Keratinocyte (primary cell): ENCODE results near the gene PREB.

Source experiments
- EZH2 ChIP-seq: IDR thresholded peaks from one replicate; pipeline ENCODE4 v1.6.1; 2012; ENCODE audit warnings: inconsistent platforms, mild to moderate bottlenecking, low read length, moderate library complexity
- TF ChIP-seq, protein P1 (sequence below), 3 experiments: IDR thresholded peaks in 1 of 3; conservative IDR thresholded peaks in 1 of 3; optimal IDR thresholded peaks in 1 of 3; 2 replicates in 2 of 3; 3 replicates in 1 of 3; pipeline versions ENCODE3 to v1.5.1; 2011; ENCODE audit warnings: low read length in 3 of 3, mild to moderate bottlenecking in 3 of 3, moderate library complexity in 2 of 3, control low read depth in 1 of 3, inconsistent platforms in 1 of 3; ENCODE audit not compliant: insufficient read depth in 2 of 3; ENCODE audit errors: extremely low read depth in 1 of 3

DNA sequence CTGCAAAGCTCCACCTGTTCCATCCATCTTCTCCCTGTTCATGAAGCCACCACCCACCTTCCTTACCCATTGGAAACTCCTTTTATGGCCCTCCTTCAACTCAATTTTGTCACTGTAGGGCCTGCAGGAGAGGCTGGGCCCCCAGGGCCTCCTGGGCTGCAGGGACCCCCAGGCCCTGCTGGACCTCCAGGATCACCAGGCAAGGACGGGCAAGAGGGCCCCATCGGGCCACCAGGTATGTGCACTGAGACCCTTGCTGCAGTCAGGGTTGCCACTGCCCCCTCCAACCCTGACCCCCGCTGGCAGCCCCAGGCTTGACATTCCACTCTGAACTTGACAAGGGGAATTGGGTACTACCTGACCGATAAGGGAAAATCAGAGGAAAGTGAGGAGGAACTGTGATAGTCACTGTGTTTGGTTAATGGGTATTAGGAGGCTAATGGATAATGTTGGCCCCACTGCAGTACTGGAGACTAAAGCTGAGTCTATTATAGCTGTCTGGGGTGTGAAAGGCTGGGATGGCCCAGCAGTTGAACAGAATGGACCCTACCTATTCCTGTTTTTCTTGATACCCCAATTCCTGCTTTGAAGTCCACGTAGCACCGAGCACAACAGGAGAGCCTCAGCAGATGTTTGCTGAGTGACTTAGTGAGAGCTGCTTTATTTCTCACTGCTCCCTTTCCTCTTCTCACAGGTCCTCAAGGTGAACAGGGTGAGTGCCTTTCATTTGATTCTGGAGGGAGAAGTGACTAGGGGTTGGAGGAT, 50.0 kb downstream of the PREB start:
- TF ChIP-seq, protein P1, sequence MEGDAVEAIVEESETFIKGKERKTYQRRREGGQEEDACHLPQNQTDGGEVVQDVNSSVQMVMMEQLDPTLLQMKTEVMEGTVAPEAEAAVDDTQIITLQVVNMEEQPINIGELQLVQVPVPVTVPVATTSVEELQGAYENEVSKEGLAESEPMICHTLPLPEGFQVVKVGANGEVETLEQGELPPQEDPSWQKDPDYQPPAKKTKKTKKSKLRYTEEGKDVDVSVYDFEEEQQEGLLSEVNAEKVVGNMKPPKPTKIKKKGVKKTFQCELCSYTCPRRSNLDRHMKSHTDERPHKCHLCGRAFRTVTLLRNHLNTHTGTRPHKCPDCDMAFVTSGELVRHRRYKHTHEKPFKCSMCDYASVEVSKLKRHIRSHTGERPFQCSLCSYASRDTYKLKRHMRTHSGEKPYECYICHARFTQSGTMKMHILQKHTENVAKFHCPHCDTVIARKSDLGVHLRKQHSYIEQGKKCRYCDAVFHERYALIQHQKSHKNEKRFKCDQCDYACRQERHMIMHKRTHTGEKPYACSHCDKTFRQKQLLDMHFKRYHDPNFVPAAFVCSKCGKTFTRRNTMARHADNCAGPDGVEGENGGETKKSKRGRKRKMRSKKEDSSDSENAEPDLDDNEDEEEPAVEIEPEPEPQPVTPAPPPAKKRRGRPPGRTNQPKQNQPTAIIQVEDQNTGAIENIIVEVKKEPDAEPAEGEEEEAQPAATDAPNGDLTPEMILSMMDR (optimal IDR thresholded peaks at IDR 0.05 in 1 of 3, IDR thresholded peaks at IDR 0.05 in 1 of 3, conservative IDR thresholded peaks at IDR 0.05 in 1 of 3; ENCODE audit: extremely low read depth in 1 of 3, insufficient read depth in 2 of 3, low read length in 3 of 3), result no peak
- TF ChIP-seq EZH2, result no peak
